Urinary bladder (tissue), 4 donors: Measurements from ENCODE around the gene IMPDH1. TPM values are rescaled to one million over a fixed set of nuclear protein-coding genes. Genes with fewer than 3 reads are reported as not detected.
A peak's percentile ranks its signal among the peaks of the same experiment; 100 is the strongest.

Experiments
- DNase-seq: peaks from one replicate; pipeline ENCODE4 v3.0.0-alpha.2; 2015; ENCODE audit errors: extremely low spot score
- H3K27ac ChIP-seq: one replicate; pipeline ENCODE4 v1.5.1; 2013; ENCODE audit warnings: low read depth, mild to moderate bottlenecking, moderate library complexity
- H3K36me3 ChIP-seq: one replicate; pipeline ENCODE4 v1.6.1; 2013; ENCODE audit warnings: mild to moderate bottlenecking, moderate library complexity; ENCODE audit not compliant: insufficient read depth
- H3K4me1 ChIP-seq: one replicate; pipeline ENCODE4 v1.6.1; 2013; ENCODE audit warnings: mild to moderate bottlenecking, moderate library complexity; ENCODE audit not compliant: insufficient read depth
- H3K4me3 ChIP-seq: one replicate; pipeline ENCODE4 v1.5.1; 2013; ENCODE audit warnings: low read depth, low read length
- WGBS: extraction: QIAGEN DNeasy Blood & Tissue Kit; methylation state at CpG from one replicate; pipeline ENCODE4 v1.1.7; 2013; 5-methylcytosine and 5-hydroxymethylcytosine counted together
- polyA plus RNA-seq: library from polyadenylated mRNA; stranded (reverse); fragments of 200-250 nt; gene quantifications from one replicate; pipeline ENCODE4 v1.2.3, GENCODE V29; 2013
- small RNA-seq: library from RNA; depleted of rRNA; stranded (forward); fragments of <200 nt; gene quantifications from one replicate; pipeline ENCODE3, GENCODE V24; 2014
- total RNA-seq: library from RNA; depleted of rRNA; stranded (reverse); fragments of >200 nt; gene quantifications from one replicate; pipeline ENCODE4 v1.2.3, GENCODE V29; 2014
- donor health status: healthy with polysubstance abuse.
- donor health status: healthy.

IMPDH1 gene
- total and polyA plus RNA-seq, 2 donors, result 24.7 to 58.6 TPM

DNA sequence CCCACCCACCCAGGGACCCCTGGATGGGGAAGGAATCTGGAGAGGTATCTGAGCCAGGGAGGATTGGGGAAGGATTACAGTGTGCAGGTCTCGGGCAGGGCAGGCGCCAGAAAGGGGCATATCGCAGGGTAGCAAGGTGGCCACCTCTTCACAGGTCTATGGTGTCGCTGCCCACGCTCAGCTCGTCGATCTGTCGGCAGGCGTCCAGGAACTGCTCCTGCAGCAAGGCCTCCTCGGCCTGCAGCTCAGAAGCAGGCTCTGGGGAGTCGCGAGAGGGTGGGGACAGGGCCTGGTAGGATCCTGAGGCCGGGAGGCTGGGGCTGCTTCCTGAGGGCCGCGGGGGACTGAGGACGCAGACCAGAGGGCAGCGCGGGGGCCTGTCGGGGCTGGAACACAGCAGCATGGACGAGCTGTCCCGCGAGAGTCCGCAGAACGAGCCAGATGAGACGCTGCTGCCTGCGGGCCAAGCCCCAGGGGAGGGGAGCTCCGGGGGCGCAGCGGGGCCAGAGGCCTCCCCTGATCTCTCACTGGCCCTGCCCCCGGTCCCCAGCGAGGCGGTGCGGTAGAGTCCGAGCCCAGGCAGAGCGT, 59.0 kb downstream of the IMPDH1 start:
- H3K4me3 ChIP-seq, result no peak overlapping the region
- 58% methylated on average over 35 of the region's 35 CpGs for WGBS

DNA sequence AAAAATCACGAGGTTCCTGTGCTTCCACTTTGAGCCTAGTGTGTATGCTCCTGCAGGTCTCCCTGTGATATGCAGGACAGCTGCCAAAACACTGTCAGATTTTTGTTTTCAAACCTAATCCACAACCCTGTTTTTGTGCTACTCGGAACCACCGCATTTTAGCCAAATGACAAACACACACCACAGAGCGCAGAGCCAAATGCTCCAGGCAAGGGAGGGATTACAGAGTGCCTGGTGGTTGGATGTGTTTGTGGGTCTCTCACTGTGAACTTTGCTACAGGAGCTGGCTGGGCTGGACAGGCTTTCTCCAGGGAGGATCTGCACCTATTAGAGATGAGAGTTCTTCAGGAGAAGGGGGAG, 60.3 kb downstream of the IMPDH1 start:
- no peak overlapping the region for H3K27ac ChIP-seq
- no peak overlapping the region for H3K4me3 ChIP-seq
- no peak for DNase-seq
- WGBS, result 41% methylated on average over 4 of the region's 4 CpGs
- H3K36me3 ChIP-seq, result no peaks in the 10 kb centered on the region
- peaks cover 8% of the 10 kb centered on the region for H3K4me1 ChIP-seq

More for the DNA sequence above, 59.0 kb downstream of the IMPDH1 start:
- Histone ChIP-seq H3K36me3 (no peaks in the 10 kb centered on the region), H3K27ac (no peak overlapping the region), H3K4me1 (peaks cover 8% of the 10 kb centered on the region)
- no peak for DNase-seq

DNA sequence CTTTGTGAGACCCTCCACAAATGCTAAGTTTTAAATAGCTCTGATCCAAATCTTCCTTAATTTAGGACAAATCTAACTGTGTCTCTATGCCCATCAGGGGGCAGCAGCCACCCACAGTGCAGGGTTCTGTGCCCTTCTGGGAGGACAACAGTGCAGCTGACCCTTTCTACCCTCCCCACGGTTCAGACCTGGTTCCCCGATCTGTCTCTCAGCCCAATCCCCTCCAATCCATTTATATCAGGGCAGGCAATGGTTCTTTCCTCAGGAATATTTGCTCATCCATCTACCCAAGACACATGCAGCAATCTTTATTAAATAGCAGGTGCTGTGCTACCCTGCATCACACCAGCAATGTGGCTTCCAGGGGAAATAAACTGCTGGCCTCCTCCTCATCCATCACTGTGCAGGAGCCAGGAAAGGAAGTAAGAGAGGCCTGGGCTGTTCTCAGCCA, 62.1 kb downstream of the IMPDH1 start:
- H3K36me3 ChIP-seq, result no peaks in the 10 kb centered on the region
- 5% methylated on average over 2 of the region's 2 CpGs for WGBS
- no peak overlapping the region for H3K4me3 ChIP-seq
- peaks cover 8% of the 10 kb centered on the region for H3K4me1 ChIP-seq
- no peak overlapping the region for H3K27ac ChIP-seq
- no peak for DNase-seq

DNA sequence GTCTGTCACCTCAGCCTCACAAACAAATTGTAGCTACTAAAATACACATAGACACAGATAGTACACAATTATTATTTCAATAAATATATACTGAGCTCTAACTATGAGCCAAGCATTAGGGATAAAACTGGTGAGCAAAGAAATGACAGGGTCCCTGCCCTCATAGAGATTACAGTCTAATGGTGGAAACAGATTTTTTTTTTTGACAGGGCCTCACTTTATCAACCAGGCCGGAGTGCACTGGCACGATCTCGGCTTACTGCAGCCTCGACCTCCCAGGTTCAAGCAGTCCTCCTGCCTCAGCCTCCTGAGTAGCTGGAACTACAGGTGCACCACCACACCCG, 65.4 kb downstream of the IMPDH1 start:
- Histone ChIP-seq H3K4me1 (peaks cover 2% of the 10 kb centered on the region), H3K36me3 (no peaks in the 10 kb centered on the region), H3K27ac (no peak overlapping the region), H3K4me3 (no peak overlapping the region)
- 96% methylated on average over 5 of the region's 5 CpGs for WGBS
- DNase-seq, result no peak

DNA sequence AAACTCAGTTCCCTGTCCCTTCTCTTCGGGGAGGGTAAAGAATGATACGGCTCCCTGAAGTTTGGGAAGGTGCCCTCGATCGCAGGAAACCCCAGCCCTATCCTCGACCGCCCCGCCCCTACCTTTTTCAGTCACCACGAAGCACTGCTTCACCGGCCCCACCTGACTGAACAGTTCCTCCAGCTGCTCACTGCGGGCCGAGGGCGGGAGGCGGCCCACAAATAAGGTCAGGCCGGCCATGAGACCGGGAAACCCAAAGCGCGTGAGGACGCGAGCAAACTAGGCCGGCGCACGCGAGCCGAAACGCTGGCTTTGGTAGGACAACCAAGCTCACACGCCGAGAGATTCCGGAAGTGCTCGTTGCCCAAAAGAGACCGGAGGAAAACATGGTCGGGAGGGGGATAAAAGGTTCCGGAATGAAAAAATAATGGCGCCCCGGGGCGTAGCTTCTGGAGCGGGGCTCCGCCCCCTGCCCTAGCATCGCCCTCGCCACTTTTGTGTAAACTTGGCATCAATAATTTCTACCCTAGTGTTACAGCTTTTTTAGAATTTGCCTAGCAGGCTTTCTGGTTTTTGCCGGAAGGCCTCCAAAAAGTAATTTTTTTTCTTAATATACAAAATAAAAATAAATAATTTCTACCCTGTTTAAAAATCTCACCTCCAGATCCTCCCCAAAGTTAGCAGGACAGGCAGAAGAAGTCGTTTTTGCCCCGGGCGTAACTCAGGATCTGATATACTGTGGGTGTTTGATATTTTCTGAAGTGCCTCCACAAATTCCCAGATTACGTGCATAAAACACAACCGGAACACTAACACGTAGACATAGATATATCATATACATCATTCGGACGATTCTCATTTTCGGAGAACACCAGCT, 66.0 kb downstream of the IMPDH1 start, which contains the start of gene RBM28:
RBM28 (minus strand) TSS at position 355 of the 877 bp plus-strand sequence; CDS start at position 240, 115 bp downstream.
- Histone ChIP-seq H3K36me3 (no peaks in the 10 kb centered on the region), H3K4me1 (peaks cover 2% of the 10 kb centered on the region), H3K27ac (peak within 1 kb of the TSS; percentile 66), H3K4me3 (peak within 1 kb of the TSS; percentile 57)
- 12% methylated on average over 49 of the region's 49 CpGs for WGBS
- DNase-seq, result peak; percentile 90

Small RNA genes within 50 kb of the gene (small RNA-seq; reads per million reads assigned to genes)
- gene AC010655.1 (not detected), gene RNU7-27P (not detected), gene RNU7-54P (not detected)

Other genes with a start within 250 kb of the IMPDH1 start
- not detected for gene LEP, start 168.7 kb downstream of the IMPDH1 start, total RNA-seq
- gene LEP, start 168.7 kb downstream of the IMPDH1 start, polyA plus RNA-seq, result 5.3 TPM
- gene RBM28, start 66.1 kb downstream of the IMPDH1 start, total RNA-seq, result 21.3 TPM
- 13.6 TPM for gene RBM28, start 66.1 kb downstream of the IMPDH1 start, polyA plus RNA-seq
- gene PRRT4, start 48.3 kb downstream of the IMPDH1 start, total RNA-seq, result 1.4 TPM
- gene PRRT4, start 48.3 kb downstream of the IMPDH1 start, polyA plus RNA-seq, result 1.3 TPM
- gene HILPDA, start 45.9 kb upstream of the IMPDH1 start, total RNA-seq, result 31.8 TPM
- 12.4 TPM for gene HILPDA, start 45.9 kb upstream of the IMPDH1 start, polyA plus RNA-seq
- 32.5 TPM for gene METTL2B, start 66.8 kb upstream of the IMPDH1 start, total RNA-seq
- gene METTL2B, start 66.8 kb upstream of the IMPDH1 start, polyA plus RNA-seq, result 12.1 TPM